Stimulated activated CD8-positive, alpha-beta memory T cell treated with anti-CD3 and anti-CD28 coated beads, Interleukin-2, amount 100 ng/mL, for 1 hour (primary cell): ENCODE results near the gene KRT36.

Experiments
- DNase-seq, 2 donors: peaks; one replicate each; pipeline ENCODE4 v3.0.0-alpha.2; 2020; ENCODE audit warnings: low read depth in 2 of 2

The KRT36 gene

DNA sequence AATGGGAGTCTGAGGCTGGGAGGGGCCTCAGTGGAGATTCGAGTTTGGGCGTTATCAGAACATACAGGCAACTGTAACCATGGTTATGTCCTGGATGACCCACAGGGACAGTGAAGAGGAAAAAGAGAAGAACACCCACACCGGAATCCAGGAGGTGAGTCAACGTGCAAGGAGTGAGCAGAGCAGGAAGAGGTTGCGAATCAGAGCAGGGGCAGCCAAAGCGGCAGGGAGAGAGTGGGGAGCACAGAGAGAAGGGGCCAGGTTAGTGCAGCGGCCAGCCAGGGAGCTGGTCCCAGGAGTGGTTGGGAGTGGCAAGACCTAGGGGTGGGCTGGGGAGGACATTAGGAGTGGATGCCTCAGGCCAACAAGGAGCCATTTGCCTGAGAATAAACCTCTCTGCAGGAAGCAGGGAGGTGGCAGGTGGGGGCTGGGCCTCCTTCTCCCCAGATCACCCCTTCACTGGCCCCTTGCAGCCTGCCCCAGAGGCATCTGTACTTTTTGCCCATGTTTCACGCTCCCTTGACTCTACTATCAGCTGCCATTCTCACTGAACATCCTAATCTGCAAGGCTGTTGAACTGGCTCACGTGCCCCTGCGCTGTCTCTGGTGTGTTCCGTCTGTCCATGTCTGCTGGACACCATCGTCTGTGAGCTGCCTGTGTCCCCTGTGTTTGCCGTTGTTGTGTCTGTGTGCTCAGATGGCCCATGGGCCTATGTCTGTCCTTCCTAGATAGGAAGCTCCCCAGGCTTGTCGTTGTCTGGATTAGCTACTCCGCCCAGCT lies 10.6 kb upstream of the KRT36 start:
- DNase-seq = no peak

DNA sequence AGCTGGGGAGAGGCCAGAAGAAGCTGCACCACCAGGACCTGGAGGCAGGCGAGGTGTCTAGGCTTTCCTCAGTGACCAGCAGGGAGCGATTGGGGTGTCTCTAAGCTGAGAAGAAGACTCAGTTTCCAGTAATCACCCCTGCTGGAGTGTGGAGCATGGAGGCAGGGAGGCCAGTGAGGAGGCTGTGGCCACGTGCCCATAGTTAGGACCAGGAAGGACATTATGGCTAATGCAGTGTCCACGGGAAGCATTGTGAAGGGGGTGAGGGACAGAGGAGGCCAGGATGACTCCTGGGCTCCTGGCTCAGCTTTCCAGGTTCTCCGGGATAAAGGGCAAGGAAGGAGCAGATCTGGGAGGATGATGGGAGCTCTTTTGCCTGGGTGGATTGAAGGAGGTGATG lies 10.0 kb upstream of the KRT36 start:
- no peak for DNase-seq

DNA sequence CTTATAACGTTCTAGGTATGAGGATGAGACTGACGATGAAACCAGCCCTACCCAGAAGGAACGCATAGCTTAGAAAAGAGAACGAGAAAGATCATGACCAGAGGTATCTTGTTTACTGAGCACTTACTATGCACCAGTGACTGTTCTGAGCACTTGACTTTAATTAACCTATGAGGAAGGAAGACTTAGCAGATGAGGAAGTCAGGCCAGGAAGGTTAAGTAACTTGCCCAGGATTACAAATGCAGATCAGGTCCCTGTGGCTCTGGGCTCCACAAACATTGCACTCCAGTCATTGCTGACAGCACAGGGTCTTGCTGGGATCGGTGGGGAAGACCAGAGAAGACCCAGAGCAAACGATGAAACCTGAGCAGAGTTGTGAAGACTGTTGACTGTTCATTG lies 8.6 kb upstream of the KRT36 start:
- no peak for DNase-seq

DNA sequence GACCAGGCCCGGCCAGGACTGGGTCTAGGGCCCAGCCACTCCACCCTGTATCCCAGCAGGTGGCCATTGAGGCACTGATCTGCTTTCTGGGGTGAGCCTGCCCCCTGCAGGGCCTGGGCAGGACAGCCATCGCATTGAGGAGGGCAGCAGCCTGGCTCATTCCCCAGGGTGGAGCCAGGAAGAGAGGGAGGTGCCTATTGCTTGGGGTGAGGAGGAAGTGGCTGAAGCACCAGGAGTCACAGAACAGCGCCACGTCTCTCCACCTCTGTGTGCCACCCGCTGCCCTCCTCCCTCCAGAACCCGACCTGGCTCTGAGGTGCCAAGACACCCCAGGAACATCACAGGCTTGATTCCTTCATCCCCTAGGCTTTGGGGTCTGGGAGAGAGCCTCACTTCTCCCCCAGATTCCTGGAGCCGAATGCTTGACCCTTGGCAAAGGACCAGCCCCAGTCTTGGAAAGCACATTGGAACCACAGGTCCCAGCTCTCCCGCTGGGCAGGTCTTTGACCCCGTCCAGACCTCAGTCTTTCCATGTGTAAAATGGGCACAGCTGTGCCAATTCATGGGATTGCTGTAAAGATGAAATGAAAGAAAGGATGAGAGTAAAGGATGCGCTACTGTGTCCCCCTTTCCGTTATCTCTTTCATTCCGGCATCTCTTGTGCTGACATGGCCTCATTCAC lies 7.2 kb upstream of the KRT36 start:
- DNase-seq = peak; percentile 1 to 4

DNA sequence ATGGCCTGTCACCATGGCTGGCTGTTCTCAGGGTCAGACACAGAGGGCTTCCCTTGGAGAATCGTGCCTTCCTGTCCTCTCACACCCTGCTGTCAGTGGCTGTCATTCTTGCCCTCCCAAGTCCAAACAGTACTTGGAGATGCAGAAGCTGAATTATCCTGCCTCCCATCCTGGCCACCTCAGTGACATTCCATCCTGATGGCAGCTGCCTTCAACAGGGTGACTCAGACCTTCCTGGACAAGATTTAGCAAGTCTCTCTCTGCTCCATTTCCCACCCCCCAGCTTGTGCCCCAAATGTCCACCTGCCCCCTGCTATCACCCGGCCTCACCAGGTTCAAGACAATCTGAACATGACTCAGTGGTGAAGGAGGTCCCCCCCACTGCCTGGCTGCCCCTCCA lies 4.8 kb upstream of the KRT36 start:
- DNase-seq = no peak

DNA sequence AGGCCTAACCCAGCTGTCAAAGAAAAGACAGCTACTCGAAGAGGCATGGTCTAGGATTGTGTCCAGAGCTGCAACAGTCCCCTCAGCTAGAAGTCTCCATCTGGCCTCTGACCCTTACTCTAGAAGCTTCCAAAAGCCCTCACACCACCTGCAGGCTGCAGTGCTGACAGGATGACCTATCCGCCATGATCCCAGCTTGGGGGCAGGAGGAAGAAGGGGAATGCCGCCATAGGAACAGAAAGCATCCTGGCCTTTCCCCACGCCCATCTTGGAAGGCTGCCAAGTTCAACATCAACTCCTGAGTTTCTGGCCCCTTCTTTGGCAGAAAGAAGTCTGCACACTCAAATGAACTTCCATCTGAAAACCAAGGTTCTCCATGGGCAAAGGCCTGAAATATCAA lies 3.1 kb upstream of the KRT36 start:
- no peak for DNase-seq

DNA sequence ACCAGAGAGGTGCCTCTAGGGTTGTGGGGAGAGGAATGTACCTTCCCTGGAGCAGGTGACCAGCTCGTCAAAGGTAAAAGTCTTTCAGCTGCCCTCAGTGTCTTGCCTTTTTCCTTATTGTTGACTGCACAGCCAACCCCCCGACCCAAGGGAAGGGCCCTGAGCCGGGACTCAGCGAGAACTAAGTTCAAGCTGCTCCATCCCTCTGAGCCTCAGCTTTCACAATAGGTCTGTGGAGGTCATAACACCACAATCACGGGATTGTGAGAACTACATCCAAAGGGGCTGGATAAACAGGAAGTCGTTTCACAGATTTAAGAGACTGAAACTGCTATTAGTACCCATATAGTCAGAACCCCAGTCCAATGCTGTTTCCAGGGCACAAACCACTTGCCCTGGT lies 2.6 kb upstream of the KRT36 start:
- DNase-seq = no peak

DNA sequence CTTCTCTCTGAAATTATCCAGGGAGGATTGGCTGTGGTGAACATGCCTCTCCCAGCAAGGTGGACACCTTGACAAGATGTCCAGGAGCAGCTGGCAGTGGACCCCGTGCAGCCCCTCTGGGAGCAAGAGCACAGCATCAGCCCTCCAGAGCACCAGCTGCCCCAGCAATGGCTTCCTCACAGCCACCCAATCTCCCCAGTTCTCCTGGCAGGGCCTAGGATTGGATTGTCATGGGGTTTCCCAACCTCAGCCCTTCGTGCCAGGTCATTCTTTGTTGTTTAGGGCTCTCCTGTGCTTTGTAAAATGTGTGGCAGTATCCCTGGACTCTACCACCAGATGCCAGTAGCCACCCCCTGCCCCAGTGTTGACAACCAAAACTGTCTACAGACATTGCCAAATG lies 1.8 kb upstream of the KRT36 start:
- no peak for DNase-seq

DNA sequence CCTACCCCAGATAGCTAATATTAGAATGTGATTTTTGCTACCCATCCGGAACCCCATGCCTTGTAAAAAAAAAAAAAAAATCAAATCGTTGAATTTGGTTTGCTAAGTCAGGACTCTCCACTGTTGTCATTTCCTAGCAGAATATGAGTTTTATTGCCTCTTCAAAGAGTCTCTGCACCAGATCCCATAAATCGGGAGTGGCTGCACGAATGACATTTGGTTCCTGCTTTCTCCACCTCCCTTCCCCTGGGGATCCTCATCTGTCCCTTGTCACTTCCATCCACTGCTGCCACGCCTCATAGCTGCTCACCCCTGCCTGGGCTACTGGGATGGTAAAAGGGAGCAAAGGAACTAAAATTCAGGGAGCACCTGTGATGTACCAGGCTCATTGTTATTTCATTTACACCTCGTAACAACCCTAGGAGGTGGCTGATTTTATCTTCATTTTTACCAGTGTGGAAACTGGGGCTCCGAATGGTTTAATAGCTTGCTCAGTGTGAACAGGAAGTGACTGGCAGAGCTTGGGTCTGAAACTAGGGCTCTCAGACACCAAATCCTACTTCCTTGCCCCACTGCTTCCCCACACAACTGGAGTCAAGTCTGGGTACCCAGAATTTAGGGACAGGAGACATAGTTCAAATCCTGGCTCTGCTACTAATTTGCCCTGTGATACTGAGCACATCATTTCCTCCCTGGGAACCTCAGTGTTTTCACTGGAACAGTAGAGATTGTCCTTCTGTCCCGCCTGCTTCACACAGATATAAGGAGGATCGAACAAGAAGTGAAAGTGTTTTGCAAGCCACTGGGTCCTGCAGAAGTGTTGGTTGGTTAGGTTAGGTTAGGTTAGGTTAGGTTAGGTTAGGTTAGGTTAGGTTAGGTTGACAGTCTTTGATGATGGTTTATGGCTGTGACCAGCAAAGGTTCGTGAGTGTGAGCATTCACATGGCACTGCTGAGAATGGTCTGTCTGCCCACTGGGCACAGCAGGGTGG lies 585 bp upstream of the KRT36 start:
- no peak for DNase-seq

DNA sequence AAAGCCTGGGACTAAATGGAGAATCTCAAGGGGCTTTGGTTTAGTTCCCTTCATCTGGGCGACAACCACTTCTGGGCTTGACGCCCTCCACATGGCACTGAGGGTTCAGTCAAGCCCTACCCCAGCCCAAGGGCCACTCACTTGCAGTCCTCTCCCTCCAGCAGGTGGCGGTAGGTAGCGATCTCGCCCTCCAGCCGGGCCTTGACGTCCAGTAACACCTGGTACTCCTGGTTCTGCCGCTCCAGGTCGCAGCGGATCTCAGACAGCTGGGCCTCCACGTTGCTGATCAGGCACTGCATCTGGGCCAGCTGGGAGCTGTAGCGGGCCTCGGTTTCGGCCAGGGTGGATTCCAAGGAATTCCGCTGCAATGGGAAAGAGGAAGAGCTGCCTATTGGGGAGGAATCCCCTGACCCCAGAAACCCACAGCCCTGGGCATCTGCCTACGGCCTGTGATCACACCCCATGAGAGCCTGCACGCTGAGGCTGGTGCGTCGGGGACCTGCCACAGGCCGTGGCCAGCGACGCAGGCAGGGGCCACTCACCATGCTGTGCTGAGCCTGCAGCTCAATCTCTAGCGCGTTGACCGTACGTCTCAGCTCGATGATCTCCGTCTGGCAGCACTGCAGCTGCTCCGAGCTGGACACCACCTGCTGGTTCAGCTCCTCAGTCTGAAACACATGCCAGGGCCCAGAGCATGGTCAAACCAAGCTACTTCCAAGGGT lies 2.7 kb downstream of the KRT36 start:
- no peak for DNase-seq

DNA sequence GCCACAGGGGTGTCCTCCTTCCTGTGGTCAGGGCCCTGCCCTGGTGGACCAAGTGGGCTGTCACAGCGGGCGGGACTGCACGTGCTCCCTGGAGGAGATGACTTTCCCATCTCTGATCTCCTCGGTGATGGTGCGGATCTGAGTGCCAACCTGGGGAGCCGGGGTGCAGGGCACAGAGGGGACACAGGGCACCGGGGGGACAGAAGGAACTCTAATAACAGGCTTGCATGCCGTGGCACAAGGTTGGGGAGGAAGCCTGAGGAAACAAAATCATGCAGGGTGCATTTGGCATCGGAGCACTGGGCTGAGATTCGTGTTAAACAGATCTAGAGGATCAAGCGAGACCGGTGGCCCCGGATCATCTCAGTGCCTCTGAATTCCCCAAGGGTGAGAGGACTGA lies 3.4 kb downstream of the KRT36 start:
- no peak for DNase-seq

DNA sequence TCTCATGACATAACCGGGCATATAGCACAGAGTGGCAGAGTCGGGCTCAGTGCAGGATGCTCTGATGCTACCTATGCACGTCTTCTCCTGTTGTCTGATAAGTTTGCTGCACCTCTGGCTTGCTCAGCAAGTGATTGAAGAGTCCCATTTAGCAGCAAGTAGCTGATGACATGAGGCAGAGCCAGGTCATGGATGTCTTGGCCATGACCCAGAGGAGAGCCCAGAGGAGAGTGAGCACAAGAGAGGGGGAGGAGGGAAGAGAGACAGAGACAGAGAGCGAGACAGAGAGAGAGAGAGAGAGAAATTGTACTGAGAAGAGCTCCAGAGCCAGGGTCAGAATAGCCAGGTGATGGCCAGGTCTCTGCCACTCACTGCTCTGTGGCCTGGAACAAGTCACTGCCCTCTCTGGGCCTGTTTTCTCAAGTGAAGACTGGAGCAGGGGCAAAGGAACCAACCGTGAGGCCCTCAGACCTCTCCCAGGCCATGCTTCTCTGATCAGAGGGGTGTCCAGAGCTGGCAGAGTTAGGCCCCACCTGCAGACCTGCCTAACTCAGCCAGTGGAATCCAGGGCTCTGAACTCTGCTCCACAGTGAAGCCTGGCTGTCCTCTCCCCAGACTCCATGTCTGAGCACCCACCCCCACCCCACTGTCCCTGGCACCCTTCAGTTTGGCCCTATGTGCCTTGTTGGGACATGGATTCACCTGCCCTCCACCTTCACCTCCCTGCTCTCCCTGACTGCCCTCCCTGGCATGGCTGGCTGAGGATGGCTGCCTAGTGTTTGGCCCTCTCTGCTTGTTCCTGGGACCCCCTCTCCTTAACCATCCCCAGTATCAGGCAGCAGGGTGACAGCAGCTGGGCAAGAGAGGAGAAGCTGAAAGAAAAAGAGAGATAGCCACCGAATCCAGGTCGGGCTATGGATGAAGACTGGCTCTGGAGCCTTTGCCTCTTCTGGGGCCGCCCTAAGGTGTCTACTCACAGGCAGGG lies 4.5 kb downstream of the KRT36 start:
- no peak for DNase-seq

DNA sequence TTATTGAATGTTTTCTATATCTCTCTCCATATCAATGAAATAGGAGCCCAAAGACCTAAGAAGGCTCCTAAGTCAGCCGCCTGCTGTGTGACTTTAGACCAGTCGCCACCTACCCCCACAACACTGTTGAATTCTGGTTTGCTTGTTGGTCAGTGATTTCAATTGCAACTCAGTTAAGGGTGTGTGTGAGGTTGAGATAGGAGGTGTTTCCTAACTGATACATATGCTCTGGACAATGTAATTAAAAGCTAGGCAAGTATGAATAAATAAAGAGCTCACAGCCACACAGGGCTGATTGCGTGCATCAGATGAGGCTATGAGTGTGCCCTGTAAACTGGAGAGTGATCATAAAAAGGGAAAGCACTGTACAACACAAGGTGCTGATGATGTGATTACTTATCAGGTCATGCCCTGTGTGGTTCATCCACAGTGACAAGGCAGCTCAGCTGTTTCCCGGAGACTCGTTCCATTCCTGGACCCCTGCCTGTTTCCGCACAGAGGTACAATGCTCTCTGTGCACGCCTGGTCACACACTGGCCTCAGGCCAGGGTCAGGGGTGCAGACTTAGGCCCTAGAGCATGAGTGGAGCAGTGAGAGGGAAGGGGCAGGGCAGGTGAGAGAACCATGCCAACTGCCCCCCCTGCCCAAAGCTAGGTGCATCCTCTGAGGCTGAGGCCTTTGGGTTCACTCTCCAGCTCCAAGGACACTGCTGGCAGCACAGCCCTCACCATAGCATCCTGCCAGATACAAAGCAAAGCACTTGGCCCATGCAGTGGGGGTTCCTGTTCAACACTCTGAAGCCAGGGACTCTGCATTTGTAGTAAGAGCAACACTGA lies 5.5 kb downstream of the KRT36 start:
- DNase-seq = no peak

DNA sequence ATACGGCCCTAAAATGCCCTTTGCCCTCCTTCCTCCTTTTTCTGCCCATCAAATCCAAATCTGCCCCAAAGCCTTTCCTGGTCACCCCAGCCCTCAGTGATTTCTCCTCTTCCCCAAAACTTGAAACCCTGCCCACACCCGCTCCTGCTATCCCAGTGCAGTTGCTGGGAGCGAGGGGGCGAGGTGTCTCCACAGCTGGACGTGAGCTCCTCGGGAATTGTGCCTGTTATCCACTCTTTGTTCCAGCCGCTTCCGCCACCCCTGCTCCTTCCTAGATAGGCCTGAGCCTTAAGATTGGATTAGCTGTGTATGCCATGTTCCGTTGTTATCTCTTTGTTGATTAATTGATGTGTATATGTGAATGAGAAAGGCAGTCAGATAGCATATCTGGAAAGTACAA lies 6.2 kb downstream of the KRT36 start:
- DNase-seq = no peak

DNA sequence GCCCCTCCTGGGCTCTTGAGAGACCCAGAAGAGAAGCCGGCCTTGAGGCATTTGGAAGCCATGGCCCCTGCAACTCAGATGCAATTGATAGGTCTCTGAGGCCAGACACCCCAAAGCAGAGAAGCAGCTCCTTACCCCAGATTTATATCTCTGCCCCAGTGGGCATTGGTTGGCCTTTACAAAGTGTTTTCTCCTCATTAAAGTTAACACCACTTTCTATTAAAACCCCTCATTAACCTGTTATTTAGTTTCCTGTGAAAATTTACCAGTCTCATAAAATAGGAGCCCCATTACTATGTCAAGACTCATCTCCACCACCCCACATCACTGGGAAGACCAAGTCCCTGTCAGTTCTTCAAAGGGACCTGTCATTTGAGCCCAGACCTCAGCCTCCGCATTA lies 8.7 kb downstream of the KRT36 start, which contains the start of gene KRT35:
Gene KRT35 (minus strand): TSS at position 116 of the 400 bp plus-strand sequence. CDS start 54 bp downstream, at position 62.
- DNase-seq = no peak

DNA sequence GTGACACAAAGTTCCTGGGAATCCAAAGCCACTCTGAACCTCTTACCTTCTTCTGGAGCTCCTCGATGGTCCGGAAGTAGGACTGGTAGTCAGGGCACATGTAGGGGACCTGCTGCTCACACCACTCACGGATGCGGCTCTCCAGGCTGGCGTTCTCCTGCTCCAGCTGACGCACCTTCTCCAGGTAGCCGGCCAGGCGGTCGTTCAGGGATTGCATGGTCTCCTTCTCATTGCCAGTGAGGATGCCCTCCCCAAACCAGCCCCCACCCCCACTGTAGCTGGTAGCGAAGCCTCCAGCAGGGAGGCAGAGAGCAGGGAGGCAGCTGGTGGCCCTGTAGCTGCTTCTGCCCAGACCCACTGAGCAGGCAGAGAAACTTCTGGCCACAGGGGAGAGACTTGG lies 9.1 kb downstream of the KRT36 start:
- DNase-seq = no peak

DNA sequence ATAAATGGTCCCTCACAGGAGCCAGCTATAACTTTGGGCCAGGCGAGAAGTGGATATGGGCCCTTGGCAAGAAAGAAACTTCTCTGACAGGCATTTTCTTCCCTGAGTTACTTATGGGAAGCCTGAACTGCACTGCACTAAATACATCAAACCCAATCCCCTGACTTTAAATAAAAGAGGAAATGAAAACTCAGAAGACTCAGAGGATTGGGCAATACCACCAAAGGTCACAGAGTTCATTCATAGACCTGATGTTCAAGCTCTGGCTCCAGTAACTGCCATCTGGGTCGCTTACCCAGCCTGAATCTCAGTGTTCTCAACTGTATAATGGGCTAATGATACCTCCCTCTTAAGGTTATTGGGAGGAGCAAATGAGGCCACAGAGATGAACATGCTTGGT lies 9.6 kb downstream of the KRT36 start:
- no peak for DNase-seq

DNA sequence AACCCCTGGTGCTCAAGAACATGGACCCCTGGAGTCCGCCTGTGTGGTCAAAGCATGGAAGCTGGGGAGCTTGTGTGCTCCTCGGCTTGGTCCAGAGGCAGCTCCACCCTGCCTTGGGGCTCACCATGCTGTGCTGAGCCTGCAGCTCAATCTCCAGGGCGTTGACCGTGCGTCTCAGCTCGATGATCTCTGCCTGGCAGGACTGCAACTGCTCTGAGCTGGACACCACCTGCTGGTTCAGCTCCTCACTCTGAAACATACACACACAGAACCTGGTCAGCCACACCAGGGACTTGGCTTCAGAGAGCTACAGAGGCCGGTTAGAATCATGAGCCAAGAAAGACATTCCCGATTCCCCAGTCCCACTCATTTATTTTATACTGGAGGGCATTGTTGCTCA lies 11.5 kb downstream of the KRT36 start:
- no peak for DNase-seq
